ENCODE data around the gene ZCCHC7.

DNA sequence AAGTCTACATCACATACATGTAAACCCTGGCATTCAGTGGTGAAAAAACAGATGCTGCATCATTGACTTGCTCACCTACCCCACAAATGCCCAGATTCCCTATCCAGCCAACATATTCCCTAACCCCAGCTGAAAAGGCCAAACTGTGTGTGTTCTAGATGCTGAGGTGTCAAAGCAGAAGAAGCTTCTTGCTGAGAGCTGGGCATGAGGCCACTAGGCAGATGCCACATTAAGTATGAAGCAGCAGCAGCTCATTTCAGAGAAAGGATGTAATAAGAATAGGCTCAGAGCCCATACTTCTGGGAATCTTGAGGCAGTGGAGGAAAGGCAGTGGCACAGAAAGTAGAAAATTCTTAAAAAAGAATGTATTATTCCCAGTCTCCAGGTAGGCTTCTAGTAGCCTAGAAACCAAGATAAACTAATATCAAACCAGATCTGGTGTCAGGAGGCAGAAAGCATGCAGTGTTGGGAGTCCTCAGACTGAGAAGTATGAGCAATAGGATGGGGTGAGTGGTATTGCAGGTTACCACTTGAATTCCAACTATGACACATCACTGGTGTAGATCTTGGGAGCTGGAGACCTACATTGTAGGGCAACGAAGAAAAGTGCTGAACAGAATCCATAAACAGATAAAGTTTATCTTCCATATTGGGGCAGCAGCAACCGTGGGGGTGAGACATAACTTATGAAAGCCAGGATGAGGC lies 230.3 kb downstream of the ZCCHC7 start:
- TF ChIP-seq, protein P1, sequence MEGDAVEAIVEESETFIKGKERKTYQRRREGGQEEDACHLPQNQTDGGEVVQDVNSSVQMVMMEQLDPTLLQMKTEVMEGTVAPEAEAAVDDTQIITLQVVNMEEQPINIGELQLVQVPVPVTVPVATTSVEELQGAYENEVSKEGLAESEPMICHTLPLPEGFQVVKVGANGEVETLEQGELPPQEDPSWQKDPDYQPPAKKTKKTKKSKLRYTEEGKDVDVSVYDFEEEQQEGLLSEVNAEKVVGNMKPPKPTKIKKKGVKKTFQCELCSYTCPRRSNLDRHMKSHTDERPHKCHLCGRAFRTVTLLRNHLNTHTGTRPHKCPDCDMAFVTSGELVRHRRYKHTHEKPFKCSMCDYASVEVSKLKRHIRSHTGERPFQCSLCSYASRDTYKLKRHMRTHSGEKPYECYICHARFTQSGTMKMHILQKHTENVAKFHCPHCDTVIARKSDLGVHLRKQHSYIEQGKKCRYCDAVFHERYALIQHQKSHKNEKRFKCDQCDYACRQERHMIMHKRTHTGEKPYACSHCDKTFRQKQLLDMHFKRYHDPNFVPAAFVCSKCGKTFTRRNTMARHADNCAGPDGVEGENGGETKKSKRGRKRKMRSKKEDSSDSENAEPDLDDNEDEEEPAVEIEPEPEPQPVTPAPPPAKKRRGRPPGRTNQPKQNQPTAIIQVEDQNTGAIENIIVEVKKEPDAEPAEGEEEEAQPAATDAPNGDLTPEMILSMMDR (conservative IDR thresholded peaks at IDR 0.05; ENCODE audit: low read length) = no peak
- TF ChIP-seq EZH2phosphoT487 (IDR thresholded peaks at IDR 0.05; ENCODE audit: borderline replicate concordance, low read depth, low read length) = no peak

Measured in OCI-LY7 (cell line).